HFF-Myc (cell line): ENCODE results near the gene MAP4K3.

Experiments used
- DNase-seq: peaks from one replicate; pipeline ENCODE4 v3.0.0-alpha.2; 2011; ENCODE audit warnings: low read depth; ENCODE audit errors: extremely low read depth
- H3K4me3 ChIP-seq: replicated peaks from 2 replicates; pipeline ENCODE4 v1.5.1; 2011; ENCODE audit warnings: low read depth, mild to moderate bottlenecking, control low read depth, low read length
- TF ChIP-seq, protein P1 (sequence below): IDR thresholded peaks from 2 replicates; pipeline ENCODE4 v1.5.1; 2012; ENCODE audit warnings: mild to moderate bottlenecking, low read depth, low read length, control low read depth; ENCODE audit errors: missing control alignments

Gene MAP4K3

DNA sequence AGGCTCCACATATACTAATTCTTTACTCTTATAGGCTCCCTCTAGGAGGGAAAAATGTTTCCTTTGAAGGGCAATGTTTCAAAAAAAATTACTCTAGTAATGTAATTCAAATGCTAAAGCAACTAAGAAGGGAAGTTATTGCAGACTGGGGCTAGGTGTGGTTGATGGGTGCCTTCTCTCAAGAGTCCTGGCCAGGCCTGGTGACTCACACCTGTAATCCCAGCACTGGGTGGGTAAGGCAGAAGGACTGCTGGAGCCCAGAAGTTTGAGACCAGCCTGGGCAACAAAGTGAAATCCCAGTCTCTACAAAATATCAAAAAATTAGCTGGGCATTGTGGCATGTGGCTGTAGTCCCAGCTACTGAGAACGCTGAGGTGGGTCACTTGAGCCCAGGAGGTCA is 162.1 kb downstream of the MAP4K3 start:
- TF ChIP-seq, protein P1, sequence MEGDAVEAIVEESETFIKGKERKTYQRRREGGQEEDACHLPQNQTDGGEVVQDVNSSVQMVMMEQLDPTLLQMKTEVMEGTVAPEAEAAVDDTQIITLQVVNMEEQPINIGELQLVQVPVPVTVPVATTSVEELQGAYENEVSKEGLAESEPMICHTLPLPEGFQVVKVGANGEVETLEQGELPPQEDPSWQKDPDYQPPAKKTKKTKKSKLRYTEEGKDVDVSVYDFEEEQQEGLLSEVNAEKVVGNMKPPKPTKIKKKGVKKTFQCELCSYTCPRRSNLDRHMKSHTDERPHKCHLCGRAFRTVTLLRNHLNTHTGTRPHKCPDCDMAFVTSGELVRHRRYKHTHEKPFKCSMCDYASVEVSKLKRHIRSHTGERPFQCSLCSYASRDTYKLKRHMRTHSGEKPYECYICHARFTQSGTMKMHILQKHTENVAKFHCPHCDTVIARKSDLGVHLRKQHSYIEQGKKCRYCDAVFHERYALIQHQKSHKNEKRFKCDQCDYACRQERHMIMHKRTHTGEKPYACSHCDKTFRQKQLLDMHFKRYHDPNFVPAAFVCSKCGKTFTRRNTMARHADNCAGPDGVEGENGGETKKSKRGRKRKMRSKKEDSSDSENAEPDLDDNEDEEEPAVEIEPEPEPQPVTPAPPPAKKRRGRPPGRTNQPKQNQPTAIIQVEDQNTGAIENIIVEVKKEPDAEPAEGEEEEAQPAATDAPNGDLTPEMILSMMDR = no peak
- H3K4me3 ChIP-seq = no peak overlapping the region
- DNase-seq = peak; percentile 2

DNA sequence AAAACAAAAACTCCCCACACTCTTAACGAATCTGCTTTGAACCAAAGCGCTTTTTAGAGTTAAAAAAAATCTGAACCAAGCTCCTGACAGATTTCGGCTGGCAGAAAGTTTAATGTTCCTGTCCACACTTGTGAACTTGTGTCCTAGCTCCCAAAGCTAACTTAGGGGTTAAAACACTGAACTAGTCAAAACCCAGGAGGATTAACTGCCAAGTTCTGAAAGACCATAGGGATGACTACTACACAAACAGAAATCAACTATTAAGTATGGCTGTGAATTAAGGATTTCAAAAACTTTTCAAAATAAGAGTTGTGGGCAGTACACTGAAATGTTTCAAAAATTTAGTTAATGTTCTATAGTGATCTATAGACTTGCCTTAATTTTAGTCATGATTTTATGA is 167.1 kb downstream of the MAP4K3 start:
- TF ChIP-seq, protein P1 = no peak
- DNase-seq = no peak
- no peak overlapping the region for H3K4me3 ChIP-seq

DNA sequence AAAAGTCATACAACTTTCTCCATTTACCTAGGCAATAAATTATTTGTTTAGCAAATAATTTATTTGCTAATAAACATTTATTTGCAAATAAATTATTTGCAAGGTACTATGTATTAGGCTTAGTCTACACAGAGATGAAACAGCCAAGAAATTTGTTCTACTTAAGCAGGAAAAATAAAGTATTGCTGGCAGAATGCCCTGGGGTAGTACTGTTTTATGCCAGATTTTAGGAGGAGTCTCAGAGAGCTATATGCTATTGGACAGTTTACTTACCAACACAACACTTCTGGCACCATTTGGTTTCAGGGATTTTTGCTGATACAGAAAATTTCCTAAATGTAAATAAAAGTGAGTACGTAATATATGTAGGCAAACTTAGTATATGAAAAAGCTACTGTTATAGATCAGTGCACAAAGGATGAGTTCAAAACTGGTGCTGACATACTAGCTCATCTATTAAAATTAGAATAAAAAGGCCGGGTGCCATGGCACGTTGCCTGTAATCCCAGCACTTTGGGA is 170.1 kb downstream of the MAP4K3 start:
- TF ChIP-seq, protein P1 = no peak
- no peak overlapping the region for H3K4me3 ChIP-seq
- peak; percentile 2 for DNase-seq

DNA sequence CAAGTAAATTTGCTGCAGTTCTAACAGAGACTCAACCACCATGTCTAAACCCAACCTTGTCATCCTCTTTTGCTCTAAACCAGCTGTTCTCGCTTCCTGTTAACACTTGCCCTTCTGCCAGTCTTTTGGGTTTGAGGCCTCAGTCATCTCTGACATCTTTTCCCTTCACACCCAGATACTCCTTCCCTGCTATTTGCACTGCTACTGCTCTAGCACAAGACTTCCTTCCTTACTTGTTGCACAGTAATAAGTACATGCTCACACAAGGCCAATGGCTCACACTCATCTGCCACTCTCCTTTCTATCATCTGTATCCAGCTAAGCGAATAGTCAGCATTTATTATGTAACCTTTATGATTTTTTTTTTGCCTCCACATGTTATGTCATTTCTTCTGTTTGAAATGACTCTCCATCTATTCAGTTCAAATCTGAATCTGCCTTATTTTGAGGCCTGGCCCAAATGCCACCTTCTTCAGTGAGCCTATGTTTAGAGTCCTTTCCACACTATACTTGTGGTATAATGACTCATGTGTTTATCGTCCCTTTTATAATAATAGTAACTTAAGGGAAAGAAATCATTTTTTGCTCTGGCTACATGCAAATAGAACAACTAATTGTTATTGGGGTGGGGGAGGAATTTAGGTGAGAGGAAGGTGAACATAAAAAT is 170.8 kb downstream of the MAP4K3 start:
- TF ChIP-seq, protein P1 = no peak
- H3K4me3 ChIP-seq = no peak overlapping the region
- DNase-seq = no peak

DNA sequence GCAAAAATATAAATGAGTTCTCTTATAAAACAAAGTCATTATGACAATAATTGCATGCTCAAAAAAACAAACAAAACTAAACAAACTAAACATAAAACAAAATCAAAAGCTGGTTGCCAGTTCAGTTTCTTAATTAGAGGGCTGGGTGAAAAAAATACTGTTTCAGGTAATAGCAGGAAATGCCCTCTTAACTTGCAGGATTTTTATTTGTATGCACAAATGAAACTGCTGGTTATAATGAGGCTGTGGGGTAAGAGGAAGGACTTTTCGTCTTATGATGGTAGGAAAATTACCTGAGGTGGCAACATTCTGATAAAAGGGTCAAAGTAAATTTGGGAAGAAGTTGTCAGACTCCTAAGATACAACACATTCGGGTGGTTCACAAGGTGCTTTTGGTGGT is 171.8 kb downstream of the MAP4K3 start:
- no peak for DNase-seq
- TF ChIP-seq, protein P1 = no peak
- no peak overlapping the region for H3K4me3 ChIP-seq

DNA sequence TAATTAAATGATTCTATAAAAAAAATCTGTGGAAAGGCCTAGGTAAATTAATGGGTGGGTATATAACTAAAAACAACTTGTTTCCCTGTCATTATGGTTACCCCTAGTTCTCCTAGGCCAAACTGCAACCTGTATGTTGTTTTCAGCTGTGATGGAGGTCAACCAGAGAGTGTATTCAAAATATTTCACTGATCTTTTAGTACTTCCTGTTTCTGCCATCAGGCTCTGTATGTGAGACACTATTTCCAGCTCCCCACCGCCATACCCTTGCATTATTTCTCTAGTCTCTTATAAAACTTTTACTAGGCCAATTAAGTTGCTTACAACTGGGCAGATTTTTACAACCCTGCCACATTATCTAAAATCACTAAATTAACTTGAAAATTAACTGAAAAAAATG is 172.4 kb downstream of the MAP4K3 start:
- DNase-seq = no peak
- TF ChIP-seq, protein P1 = no peak
- no peak overlapping the region for H3K4me3 ChIP-seq

DNA sequence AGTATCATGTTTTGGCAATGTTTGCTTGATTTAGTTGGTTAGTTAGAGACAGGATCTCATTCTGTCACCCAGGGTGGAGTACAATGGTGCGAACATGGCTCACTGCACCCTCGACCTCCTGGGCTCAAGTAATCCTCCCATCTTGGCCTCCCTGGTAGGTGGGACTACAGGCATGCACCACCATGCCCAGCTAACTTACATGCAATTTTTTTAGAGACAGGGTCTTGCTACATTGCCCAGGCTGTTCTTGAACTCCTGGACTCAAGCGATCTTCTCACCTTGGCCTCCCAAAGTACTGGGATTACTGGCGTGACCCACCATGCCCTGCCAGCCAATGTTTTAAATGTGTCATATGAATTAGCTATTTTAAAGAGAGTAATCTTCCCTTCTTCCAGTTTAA is 177.0 kb downstream of the MAP4K3 start:
- DNase-seq = no peak
- no peak overlapping the region for H3K4me3 ChIP-seq
- TF ChIP-seq, protein P1 = no peak
